Activated CD4-positive, CD25-positive, alpha-beta regulatory T cell treated with anti-CD3 and anti-CD28 coated beads, Interleukin-2, amount 50 U/mL, for 24 hours (primary cell): ENCODE data around the gene REEP6.
"Not testable (repeated sequence)": the region's sequence is repeated elsewhere in the genome, so short reads cannot be mapped to it uniquely, and the experiment has no call there.

Experiments used
- ATAC-seq, 2 donors: fragments of 150-1000 bp; cut with Tn5 transposase; one replicate each; pipeline ENCODE4 v1.10.0; 2021; ENCODE audit warnings: mild to moderate bottlenecking in 1 of 2, moderate library complexity in 1 of 2

Gene REEP6

DNA sequence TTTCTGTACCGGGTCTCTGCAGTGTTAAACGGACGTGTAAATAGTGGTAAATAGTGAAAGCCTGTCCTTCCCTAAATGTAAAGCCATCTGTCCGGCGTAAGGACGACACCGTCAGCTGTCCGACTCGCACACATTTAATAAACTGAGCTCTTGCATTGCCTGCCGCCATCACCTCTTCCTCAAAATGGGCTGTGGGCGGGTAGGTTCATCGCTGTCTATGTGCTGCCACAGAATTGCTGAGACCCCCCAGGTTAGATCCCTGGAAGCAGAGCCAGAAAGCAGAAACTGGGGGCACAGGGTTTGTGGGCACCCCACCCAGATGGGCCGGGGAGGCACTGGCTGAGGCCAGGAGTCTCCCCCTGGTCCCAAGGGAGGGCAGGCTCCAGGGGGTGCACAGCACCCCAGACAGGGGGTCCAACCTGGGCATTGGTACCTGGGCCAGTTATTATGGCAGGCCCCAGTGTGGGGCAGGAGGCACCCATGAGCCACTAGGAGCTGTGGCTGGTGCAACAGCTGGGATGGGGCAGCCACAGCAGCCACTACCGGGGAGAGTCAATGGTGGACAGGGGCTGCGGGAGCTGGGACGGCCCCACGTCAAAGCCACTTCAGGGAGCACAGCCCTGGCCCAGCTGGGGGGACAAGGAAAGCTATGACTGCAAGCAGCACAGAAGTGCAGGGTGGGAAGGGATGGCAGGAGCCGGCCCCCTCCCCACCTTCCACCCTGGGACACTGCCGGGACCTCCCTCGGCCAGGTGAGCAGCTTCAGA is 17.7 kb upstream of the REEP6 start:
- ATAC-seq: no peak

DNA sequence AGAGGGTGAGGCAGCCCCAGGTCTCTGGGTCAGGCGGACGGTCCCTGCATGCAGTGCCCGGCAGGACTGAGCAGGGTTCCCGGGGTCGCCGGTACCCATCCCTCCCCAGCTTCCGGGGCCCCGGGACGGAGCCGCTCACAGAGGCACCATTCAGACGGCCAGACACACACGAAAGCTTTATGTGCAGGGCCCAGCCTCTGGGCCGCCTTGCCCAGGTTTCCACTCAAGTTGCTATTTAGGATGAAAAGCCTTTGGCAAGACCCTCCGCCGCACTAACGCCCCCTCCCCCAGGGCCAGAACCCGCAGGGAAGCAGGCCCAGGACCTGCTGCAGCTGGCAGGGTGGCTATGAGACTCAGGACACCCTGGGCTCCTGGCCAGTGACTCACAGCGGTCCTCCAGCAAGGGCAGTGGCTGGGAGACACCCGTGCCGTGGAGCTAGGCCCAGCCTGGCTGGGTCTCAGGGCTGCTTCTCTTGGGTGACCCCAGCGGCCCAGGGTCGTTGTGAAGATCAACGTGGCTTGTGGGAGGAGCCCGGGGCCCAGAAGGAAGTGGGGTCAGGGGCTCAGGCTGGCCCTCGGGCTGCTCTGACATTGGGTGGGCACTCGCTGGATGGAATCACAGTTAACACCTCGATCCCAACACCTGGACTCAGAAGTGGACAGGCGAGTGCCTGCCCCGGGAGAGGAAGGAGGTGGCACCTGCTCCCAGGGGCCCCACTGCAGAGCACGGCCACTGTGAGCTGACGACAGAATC is 16.8 kb upstream of the REEP6 start:
- ATAC-seq: no peak

DNA sequence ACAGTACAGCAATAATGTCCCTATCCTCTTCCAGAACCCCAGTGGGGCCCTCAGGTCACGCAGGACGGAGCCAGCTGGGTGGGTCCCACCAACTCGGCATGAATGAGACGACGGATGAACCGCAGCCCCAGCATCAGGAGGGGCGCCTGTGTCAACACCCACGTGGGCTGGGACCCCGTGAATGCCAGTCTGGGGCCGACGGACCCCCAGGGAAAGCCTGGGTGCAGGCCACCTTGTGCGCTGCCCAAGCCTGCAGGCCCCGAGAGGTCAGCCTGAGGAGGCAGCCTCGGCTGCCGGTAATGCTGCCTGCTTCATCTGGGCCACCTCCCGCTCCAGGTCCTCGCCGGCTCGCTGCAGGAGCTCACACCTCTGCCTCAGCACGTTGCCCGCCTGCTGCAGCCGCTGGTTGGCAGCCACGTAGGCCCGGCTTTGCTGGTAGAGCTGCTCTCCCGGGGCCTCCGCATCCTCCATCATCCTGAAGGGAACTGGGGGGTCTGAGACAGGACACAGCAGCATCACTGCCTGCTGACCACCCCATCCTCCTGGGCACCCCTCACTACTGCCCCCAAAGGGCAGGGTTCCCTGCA is 16.1 kb upstream of the REEP6 start:
- ATAC-seq: no peak

DNA sequence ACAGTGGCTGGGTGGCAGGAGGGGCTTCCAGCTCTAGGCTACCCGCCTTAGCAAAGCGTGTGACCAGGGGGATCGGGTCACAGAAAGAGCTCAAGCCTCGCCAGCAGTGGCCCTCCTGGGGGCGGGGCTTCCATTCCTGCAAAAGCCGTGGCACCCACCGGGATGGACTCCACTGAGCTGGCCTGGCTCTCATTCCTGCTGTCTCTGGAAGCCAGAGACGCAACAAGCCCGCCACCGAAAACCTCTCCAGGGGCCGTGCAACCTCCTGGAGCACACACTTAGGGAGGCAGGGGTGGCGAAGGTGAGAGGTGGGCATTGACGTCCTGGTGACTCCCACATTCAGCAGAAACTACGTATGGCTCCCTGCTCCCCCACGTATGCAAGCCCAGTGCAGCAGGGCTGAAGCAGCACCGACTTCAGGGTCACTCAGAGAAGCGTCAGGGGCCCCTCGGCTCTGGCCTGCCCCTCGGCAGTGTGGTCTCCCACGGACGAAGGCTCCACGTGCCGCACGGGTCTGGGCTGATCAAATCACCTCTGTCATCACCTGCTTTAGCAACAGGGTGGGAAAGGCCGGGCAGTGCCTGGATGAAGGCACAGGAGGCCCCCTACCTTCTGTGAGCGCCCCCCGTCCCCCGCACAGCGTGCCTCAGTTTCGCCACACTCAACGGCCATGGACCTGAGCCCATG is 15.1 kb upstream of the REEP6 start:
- ATAC-seq: no peak

DNA sequence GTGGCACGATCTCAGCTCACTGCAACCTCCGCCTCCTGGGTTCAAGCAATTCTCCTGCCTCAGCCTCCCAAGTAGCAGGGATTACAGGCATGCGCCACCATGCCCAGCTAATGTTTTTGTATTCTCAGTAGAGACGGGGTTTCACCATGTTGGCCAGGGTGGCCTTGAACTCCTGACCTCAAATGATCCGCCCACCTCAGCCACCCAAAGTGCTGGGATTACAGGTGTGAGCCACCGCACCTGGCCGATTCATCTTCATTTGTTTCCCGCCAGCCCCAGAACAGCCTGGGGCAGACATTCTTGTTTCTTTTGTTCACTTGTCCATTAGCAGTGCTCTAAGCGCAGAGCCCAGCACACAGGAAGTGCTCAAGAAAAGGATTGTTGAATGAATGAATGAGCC is 13.9 kb upstream of the REEP6 start:
- not testable (repeated sequence) for ATAC-seq

DNA sequence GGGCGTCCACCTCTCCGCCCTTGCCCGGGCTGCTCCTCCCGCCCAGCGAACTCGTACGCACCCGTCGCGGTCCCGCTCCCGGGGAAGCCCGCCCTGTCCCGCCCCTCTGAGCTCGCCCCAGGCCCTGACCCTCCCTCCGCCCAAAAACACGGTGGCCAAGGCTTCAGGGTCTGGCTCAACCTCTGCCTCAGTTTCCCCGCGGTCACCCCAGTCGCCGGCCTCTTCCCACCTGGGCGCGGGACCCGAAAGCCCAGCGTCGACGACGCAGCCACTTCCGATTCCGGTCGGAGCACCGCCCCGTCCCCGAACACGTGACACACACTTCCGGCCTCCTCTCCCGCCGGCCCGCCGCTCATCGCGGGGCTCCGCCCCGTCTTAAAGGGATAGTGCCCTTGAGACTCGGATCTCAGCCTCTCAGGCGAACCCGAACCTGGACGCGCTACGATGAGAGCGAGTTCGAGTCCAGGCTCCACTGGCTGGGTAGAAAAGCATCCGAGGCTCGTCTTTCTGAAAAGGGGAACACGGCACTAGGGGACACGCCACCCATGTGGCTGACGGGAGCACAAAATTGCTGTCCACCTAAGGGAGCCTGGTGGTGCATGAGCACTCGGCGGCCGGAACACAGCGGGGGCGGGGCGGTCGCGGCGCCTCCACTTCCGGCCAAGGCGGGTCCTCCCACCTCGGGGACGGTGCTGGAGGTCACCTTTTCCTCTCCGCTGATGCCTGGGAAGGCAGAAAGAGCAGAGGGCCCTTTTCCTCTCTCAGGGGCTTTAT is 11.9 kb upstream of the REEP6 start, which contains the start of gene C19orf25:
Gene C19orf25 (minus strand): TSS at position 282 of the 774 bp plus-strand sequence. CDS start 312 bp downstream, outside the sequence.
- ATAC-seq: peak; percentile 99

DNA sequence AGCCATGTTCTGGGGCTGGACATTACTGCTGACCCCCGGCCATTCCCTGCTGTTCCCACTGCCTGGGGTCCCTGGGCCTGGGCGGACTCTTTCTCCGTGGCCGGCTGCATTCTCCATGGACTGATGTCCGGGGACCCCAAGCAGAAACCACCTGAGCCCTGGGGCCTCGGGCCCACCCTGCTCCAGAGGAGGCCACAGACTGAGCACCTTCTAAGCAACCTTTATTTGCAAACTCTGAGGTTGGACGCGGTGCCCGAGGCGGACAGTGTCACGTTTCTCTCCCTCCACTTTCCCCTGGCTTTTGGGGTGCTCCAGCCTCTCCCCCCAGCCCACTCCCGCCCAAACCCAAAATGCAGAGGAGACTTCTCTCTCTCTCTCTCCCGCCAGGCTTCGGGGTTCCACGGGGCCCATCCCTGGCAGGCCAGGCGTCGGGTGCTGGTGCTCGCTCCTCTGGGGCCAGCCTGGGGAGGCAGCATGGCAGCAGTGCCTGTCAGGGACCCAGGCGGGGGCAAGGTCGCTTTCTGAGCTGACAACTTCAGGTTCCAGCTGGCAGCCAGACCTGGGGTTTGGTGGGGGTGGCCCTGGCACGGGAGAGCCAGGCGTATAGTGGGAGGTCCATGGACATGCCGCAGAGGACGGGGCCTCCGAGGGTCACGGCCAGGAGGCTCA is 9.6 kb upstream of the REEP6 start:
- no peak for ATAC-seq

DNA sequence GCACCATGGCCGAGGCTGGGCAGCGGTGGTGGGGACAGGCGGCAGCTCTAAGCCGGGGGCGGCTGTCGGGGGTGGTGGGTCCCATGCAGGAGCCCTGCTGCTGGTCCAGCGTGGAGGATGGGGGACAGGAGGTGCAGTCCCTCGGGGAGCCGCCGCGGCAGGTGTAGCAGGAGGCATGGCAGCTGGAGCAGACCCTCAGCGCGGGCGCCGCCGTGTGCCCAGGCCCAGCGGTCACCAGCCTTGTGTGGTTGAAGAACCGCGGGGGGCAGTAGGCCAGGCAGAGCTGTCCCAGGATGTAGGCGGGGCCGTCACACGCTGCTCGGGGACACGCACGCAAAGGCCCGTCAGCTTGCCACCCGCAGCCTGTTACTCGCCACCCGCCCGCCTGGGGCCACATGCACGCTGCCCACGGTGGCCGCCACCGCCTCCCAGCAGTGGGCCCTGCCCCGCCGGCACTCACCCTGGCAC is 9.1 kb upstream of the REEP6 start:
- ATAC-seq: no peak

DNA sequence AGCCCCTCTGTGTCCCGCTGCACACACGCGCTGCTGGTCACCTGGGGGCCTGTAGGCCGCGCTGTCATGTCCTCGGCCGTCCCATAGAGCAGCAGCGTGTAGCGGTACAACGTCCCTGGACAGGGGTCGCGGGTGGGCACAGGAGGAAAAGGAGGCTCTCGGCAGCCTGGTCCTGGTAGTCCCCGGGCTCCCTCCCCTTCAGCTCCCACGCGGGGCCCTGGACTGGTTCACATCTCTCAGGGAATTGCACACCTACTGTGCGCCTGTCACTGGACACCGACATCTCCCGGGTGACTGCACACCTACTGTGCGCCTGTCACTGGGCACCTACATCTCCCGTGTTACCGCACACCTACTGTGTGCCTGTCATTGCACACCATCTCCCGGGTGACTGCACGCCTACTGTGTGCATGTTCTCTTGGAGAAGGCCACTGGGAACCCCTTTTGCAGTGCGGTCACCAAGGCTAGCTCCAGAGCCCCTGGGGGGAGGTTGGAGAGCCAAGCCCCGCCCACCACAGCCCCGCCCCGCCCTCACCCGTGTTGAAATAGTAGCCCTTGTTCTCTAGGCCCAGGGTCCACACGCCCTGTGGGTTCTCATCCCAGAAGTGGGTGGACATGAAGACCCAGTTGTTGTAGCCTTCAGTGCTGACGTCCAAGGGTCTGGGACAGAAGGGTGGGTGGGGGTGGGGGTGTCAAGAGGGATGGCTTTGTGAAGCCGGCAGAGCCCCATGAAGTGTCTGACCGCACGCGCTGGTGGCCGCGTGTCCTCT is 8.4 kb upstream of the REEP6 start:
- no peak for ATAC-seq

DNA sequence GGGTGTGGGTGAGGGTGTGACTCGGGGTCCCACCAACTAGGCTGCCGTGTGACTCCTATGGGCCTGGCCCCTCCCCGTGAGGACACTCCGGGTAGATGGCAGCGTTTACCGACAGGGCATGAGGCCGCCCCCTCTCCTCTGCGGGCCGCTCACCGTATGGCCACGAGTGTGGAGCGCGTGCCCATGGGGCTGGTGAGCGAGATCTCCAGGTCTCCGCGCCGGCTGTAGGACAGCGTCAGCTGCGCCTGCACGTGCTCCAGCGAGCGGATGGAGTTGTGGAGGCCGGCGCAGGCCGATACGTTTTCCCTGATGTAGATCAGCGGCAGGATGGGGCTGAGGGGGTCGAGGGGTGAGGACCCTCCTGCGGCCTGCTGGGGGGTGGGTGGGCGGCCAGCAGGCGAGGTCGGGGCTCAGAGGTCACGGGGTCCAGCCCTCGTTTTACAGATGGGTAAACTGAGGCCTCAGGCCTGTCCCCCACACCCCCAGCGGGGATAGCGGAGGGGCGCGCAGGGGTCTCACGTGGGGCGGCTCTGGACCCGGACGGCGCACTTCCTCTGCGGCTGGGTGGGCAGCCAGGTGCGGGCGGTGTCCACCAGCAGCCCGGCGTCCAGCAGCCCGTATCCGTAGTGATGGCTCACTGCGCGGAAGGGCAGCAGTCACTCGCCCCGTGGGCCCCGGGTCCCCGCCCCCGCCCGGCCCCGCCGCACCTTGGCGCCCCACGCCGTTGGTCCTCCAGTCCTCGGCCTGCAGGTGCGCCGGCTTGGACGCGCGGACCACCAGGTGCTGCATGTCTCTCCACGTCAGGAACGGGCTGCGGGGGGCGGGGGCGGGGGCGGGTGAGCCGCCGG is 7.6 kb upstream of the REEP6 start:
- ATAC-seq: no peak

DNA sequence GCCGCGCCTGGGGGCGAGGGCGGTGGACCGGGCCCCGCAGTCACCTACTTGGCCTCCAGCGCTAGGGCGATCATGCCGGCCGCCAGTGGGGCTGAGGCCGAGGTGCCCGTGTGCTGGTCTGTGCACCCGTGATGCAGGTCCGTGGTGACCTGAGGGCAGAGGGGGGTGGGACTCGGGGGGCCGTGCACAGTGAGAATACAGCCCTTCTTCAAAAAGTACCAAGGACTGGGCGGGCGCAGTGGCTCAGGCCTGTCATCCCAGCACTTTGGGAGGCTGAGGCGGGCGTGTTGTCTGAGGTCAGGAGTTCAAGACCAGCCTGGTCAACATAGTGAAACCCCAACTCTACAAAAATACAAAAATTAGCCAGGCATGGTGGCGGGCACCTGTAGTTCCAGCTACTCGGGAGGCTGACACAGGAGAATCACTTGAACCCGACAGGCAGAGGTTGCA is 7.0 kb upstream of the REEP6 start:
- no peak for ATAC-seq

DNA sequence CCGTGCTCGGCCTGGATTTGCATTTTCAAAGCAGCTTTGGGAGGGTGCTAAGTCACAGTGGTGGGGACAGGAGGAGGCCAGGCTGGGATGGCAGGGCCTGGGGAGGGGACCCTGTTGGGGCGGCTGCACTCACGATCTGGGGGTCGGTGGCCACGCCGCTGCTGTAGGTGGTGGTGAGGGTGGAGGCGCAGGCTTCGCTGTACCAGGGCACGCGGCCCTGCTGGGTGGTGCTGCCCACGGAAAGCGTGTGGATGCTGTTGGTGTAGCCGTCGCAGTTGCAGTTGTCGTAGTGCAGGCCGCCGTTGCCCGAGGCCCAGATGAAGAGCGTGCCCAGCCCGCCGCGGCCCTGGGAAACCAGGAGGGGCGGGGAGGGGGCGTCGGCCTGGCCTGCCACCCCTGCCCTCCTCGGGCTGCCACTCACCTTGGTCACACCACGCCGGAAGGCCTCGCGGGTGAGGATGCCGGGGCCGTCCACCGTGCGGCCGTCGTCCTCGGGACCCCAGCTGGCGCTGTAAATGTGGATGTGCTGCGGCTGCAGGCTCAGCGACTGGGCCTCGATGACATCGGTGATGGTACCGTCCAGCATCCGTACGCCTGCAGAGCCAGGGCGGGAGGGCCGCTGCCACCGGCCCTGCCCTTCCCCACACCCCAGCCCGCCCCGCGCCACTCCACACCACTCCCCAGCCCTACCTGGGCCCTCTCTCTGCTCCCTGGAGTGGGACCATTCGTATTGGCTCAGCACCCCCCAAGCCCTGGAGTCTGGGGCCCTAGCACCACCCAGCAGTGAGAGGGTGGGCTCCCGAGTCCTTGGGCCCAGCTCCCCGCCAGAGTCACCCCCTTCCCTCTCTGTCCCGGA is 4.0 kb upstream of the REEP6 start:
- no peak for ATAC-seq

DNA sequence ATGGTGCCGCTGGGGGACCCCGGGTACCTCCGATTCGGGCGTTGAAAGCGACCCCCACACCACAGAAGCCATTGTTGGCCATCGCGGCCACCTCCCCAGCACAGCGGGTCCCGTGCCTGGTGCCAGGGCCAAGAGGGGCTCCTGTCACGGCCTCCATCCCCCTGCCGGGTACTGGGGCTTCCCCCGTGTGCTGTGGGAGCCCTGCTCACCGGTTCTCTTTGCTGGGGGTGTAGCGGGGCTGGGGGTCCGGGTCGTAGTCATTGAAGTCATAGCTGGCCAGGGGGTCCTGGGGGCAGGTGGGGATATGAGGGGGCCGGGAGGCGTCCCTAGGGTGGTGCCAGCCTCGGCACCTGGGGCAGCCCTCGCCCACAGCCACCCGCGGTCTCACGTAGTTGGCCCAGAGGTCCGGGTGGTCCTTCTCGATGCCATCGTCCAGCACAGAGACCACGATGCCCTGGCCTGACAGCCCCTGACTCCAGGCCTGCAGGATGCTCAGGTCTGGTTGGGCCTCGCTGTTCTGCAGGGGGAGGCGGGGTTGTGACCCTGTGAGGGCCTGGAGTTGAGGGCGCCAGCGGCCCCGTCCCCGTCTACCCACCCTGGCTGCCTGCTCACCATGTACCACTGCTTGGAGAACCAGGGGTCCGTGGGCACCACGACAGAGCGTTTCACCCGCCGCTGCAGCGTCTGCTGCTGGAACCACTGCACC is 3.3 kb upstream of the REEP6 start:
- no peak for ATAC-seq

DNA sequence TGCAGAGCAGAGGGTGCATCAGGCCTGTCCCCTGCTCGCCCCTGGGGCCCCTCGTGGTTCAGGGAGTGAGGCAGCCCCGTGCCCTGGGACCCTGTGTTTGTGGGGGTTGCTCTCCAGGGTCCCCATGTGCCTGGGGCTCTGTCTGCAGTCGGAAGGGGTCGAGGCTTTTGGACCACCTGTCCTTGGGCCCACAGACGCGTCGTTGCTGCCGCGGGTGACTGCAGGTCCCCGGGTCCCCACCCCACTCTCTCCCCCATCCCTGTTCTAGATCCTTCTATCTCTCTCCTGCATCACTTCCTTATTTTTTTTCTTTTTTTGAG is 2.7 kb upstream of the REEP6 start:
- no peak for ATAC-seq

DNA sequence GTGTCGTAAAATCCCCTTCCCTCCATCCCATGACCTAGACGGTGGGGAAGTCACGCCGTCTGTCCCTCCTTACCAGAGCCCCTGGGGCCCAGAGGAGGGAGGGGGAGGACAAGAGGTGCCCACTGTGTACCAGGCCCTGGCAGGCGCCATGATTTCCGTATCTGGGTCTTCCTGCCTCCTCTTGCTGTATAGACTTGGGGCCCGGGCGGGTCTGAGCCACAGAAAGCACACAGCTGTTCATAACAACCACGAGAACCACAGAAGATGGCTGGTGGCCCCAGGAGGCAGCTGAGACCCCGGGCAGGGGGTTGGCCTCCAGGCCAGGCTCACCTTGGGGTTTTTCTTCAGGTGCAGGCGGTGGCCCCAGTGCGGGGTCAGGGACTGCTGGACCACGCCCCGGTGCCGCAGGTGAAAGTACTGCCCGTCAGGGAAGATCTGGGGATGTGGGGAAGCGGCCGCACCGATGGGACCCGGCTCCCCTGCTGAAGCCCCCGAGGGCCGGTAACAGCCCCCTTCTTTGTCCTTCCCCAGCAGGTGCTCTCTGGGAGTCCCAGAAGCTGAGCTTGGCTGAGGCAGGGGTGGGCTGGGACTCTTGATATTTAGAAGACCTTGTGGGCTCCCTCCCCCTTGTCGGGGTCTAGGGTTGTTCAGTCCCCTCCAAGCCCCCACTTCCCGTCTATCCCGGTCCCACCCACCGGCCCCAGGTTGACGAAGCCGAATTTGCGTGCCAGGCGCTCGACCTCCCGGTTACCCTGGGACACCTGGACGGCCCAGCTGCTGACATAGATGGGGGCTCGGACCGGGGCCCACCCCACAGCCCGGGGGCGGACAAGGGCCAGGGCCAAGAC is 1.3 kb upstream of the REEP6 start:
- no peak for ATAC-seq

DNA sequence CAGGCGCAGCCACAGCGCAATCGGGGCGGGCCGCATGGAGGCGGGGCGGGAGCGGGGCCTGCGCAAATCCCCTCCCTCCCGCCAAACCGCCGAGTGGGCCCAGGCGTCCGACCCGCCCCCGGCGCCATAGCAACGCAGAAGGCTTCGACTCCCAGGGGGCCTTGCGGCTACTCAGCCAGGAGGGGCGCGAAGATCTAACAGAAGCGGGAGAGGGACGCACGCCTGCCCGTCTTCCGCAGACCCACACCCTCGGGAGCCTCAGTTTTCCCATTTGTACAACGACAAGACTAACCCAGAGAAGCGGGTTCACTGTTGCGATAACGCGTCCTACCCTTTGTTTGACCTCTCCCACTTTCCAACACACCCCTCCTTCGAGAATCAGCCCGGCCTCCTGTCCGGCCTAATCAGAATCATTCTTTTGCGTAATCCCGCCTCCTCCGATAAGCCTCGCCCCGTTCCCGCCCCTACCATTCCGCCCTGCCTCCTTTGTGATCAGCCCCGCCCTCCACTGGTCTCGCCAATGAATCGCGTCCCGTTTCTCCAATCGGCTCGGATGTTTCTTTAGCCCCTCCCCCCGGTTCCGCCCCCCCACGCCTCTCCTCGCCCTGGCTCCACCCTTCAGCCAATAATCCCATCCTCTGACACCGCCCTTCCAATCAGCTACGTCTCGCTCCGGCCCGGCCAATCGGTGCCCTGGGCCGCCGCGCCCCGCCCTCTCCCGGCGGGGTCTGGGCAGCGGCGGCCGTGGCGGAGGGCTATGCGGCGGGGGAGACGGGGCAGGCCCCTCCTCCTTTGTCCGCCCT is 469 bp upstream of the REEP6 start, which contains the start of gene PCSK4:
Gene PCSK4 (minus strand): TSS at position 40 of the 803 bp plus-strand sequence. CDS start 4 bp downstream, at position 36.
- peak; percentile 90 to 91 for ATAC-seq
